HG03097 (cell line): ENCODE data around the gene SEC31A.
"Not testable (repeated sequence)": the region's sequence is repeated elsewhere in the genome, so short reads cannot be mapped to it uniquely, and the experiment has no call there.

Source experiments
- ATAC-seq: cut with Tn5 transposase; IDR thresholded peaks from one replicate; pipeline ENCODE4 v1.9.1; 2021; ENCODE audit not compliant: unreplicated experiment, low FRiP score

SEC31A gene

GRCh38 chr4:82839624-82840023, 51.3 kb downstream of the SEC31A start:
- ATAC-seq: no peak

- ATAC-seq: no peak
Measured at GRCh38 chr4:82833696-82834313, 57.1 kb downstream of the SEC31A start.

GRCh38 chr4:82833060-82833459, 57.9 kb downstream of the SEC31A start:
- ATAC-seq: not testable (repeated sequence)

GRCh38 chr4:82825425-82825824, 65.5 kb downstream of the SEC31A start:
- ATAC-seq: no peak

- no peak for ATAC-seq
Measured at GRCh38 chr4:82823062-82823461, 67.9 kb downstream of the SEC31A start.

GRCh38 chr4:82820689-82821088, 70.3 kb downstream of the SEC31A start:
- no peak for ATAC-seq

GRCh38 chr4:82818664-82819662, 72.0 kb downstream of the SEC31A start:
- peak; percentile 76 for ATAC-seq

GRCh38 chr4:82816874-82817273, 74.1 kb downstream of the SEC31A start:
- not testable (repeated sequence) for ATAC-seq

GRCh38 chr4:82814034-82814433, 76.9 kb downstream of the SEC31A start:
- ATAC-seq: no peak

- ATAC-seq: no peak
Measured at GRCh38 chr4:82811838-82812341, 79.1 kb downstream of the SEC31A start.

- no peak for ATAC-seq
Measured at GRCh38 chr4:82811392-82811791, 79.6 kb downstream of the SEC31A start.

GRCh38 chr4:82810176-82810575, 80.8 kb downstream of the SEC31A start:
- ATAC-seq: no peak

GRCh38 chr4:82809619-82810018, 81.3 kb downstream of the SEC31A start:
- ATAC-seq: no peak

GRCh38 chr4:82803746-82804145, 87.2 kb downstream of the SEC31A start:
- no peak for ATAC-seq

- ATAC-seq: no peak
Measured at GRCh38 chr4:82802911-82803310, 88.0 kb downstream of the SEC31A start.

GRCh38 chr4:82801910-82802521, 88.9 kb downstream of the SEC31A start:
- no peak for ATAC-seq

- ATAC-seq: no peak
Measured at GRCh38 chr4:82799006-82799881, 91.7 kb downstream of the SEC31A start.

- ATAC-seq: peak; percentile 73
Measured at GRCh38 chr4:82798168-82799005, 92.6 kb downstream of the SEC31A start, which contains the start of gene SCD5. Gene SCD5 (minus strand): TSS chr4:82798796. CDS start chr4:82798537, 259 bp downstream.
